Measurements from ENCODE around the gene VHLL.
A peak's percentile ranks its signal among the peaks of the same experiment; 100 is the strongest.

VHLL gene

GRCh38 chr1:156303241-156303640, 4.1 kb upstream of the VHLL start:
- Histone ChIP-seq H3K36me3 (ENCODE audit: low read length) (peaks cover 8% of the 10 kb centered on the region; the same call in 1 of the 2 replicates), H4K20me1 (ENCODE audit: low read depth, low read length) (no peaks in the 10 kb centered on the region), H2AFZ (ENCODE audit: low read depth, low read length, severe bottlenecking) (no peak overlapping the region), H3K4me3 (ENCODE audit: insufficient read depth, low read length, poor library complexity, severe bottlenecking) (no peak overlapping the region), H3K4me2 (ENCODE audit: low read depth, low read length, poor library complexity, severe bottlenecking) (no peak overlapping the region), H3K79me2 (ENCODE audit: insufficient read depth, low read length) (no peaks in the 10 kb centered on the region), H3K9ac (ENCODE audit: low read length) (no peak overlapping the region), H3K9me3 (ENCODE audit: insufficient read depth, low read length) (no peaks in the 10 kb centered on the region), H3K27me3 (ENCODE audit: low read length) (no peaks in the 10 kb centered on the region), H3K9me2 (replicated peaks; ENCODE audit: insufficient read depth, low read length) (no peaks in the 10 kb centered on the region), H3F3A (ENCODE audit: insufficient read depth) (peaks cover 17% of the 10 kb centered on the region; the same call in 1 of the 2 replicates), H3K27ac (ENCODE audit: low read depth, low read length) (no peak overlapping the region)
- TF ChIP-seq EZH2phosphoT487 (conservative IDR thresholded peaks at IDR 0.05; ENCODE audit: low read length), result no peak
- TF ChIP-seq, protein P1, sequence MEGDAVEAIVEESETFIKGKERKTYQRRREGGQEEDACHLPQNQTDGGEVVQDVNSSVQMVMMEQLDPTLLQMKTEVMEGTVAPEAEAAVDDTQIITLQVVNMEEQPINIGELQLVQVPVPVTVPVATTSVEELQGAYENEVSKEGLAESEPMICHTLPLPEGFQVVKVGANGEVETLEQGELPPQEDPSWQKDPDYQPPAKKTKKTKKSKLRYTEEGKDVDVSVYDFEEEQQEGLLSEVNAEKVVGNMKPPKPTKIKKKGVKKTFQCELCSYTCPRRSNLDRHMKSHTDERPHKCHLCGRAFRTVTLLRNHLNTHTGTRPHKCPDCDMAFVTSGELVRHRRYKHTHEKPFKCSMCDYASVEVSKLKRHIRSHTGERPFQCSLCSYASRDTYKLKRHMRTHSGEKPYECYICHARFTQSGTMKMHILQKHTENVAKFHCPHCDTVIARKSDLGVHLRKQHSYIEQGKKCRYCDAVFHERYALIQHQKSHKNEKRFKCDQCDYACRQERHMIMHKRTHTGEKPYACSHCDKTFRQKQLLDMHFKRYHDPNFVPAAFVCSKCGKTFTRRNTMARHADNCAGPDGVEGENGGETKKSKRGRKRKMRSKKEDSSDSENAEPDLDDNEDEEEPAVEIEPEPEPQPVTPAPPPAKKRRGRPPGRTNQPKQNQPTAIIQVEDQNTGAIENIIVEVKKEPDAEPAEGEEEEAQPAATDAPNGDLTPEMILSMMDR (IDR thresholded peaks at IDR 0.05; ENCODE audit: insufficient read depth, low read length, poor library complexity, severe bottlenecking), result no peak

- H3K27ac ChIP-seq (ENCODE audit: low read depth, low read length), result no peak within 1 kb of the TSS
- no peaks in the 10 kb centered on the region for H3K79me2 ChIP-seq (ENCODE audit: insufficient read depth, low read length)
- H3K9me2 ChIP-seq (replicated peaks; ENCODE audit: insufficient read depth, low read length), result no peaks in the 10 kb centered on the region
- no peaks in the 10 kb centered on the region for H4K20me1 ChIP-seq (ENCODE audit: low read depth, low read length)
- no peaks in the 10 kb centered on the region for H3K36me3 ChIP-seq (ENCODE audit: low read length)
- peak within 1 kb of the TSS; percentile 94 for H3K4me2 ChIP-seq (ENCODE audit: low read depth, low read length, poor library complexity, severe bottlenecking)
- peak within 1 kb of the TSS; percentile 84 for H3K4me3 ChIP-seq (ENCODE audit: insufficient read depth, low read length, poor library complexity, severe bottlenecking)
- H3K9me3 ChIP-seq (ENCODE audit: insufficient read depth, low read length), result no peaks in the 10 kb centered on the region
- no peaks in the 10 kb centered on the region for H3K27me3 ChIP-seq (ENCODE audit: low read length)
- H3F3A ChIP-seq (ENCODE audit: insufficient read depth), result no peaks in the 10 kb centered on the region
- no peak for TF ChIP-seq EZH2phosphoT487 (conservative IDR thresholded peaks at IDR 0.05; ENCODE audit: low read length)
- TF ChIP-seq, protein P1 (IDR thresholded peaks at IDR 0.05; ENCODE audit: insufficient read depth, low read length, poor library complexity, severe bottlenecking), result no peak
- peak within 1 kb of the TSS; percentile 98 for H2AFZ ChIP-seq (ENCODE audit: low read depth, low read length, severe bottlenecking)
- peak within 1 kb of the TSS; percentile 72 for H3K9ac ChIP-seq (ENCODE audit: low read length)
Measured at GRCh38 chr1:156295391-156295947, 3.6 kb downstream of the VHLL start, which contains the start of gene GLMP. TSS of gene GLMP (minus strand) at chr1:156295679. CDS start at chr1:156295645, 34 bp downstream.

- Histone ChIP-seq H4K20me1 (ENCODE audit: low read depth, low read length) (no peaks in the 10 kb centered on the region), H3K9ac (ENCODE audit: low read length) (no peak overlapping the region), H3F3A (ENCODE audit: insufficient read depth) (0 out of 2 replicates have a peak, but pooled peaks cover 5% of the 10 kb centered on the region), H3K4me2 (ENCODE audit: low read depth, low read length, poor library complexity, severe bottlenecking) (no peak overlapping the region), H3K36me3 (ENCODE audit: low read length) (no peaks in the 10 kb centered on the region), H3K27ac (ENCODE audit: low read depth, low read length) (no peak overlapping the region), H3K4me3 (ENCODE audit: insufficient read depth, low read length, poor library complexity, severe bottlenecking) (no peak overlapping the region), H3K9me2 (replicated peaks; ENCODE audit: insufficient read depth, low read length) (no peaks in the 10 kb centered on the region), H3K27me3 (ENCODE audit: low read length) (no peaks in the 10 kb centered on the region), H3K79me2 (ENCODE audit: insufficient read depth, low read length) (no peaks in the 10 kb centered on the region), H2AFZ (ENCODE audit: low read depth, low read length, severe bottlenecking) (no peak overlapping the region), H3K9me3 (ENCODE audit: insufficient read depth, low read length) (no peaks in the 10 kb centered on the region)
- TF ChIP-seq, protein P1 (IDR thresholded peaks at IDR 0.05; ENCODE audit: insufficient read depth, low read length, poor library complexity, severe bottlenecking), result no peak
- no peak for TF ChIP-seq EZH2phosphoT487 (conservative IDR thresholded peaks at IDR 0.05; ENCODE audit: low read length)
Measured at GRCh38 chr1:156293895-156294294, 5.2 kb downstream of the VHLL start.

Measured in SU-DHL-6 (cell line).